ENCODE data around the gene TIAM1.

TIAM1 gene

DNA sequence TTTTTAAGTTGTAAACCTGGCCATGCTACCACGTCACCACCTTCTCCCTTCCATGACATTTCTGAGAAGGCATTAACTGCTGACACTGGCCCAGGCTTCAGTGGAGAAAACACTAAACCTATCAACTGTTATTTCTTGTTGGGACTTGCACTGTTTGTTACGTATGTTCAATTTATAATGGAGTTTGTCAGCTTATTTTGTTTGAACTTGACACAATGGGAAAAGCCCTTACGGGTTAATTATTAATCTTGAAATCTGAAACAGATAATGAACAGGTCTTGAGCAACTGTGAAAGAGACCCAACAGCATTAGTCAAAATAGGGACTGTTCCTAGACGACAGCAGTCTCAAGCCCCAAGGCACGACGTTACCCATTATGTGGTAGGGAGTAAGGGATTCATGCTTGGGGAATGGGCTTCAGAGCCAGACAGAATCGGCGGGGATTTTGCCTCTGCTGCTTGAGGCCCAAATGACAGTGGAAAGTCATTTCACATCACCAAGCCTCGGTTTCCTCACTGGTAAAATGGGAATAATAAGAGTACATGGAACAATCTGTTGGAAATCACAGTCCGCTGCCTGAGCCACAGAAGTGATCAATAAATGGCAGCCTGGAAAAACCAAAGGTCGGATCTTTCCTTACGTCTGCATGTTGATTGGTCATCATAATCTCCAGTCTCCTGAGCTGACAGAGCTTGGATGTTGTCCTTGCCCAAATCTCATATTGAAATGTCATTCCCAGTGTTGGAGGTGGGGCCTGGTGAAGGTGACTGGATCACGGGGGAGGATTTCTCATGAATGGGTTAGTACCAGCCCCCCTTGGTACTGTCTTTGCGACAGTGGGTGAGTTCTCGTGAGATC is 44.5 kb downstream of the TIAM1 start:
- TF ChIP-seq CTCF (IDR thresholded peaks at IDR 0.05; ENCODE audit: poor library complexity, severe bottlenecking) = no peak
- Histone ChIP-seq H3K4me1 (ENCODE audit: insufficient read depth, poor library complexity, severe bottlenecking) (peaks cover 6% of the 10 kb centered on the region), H3K4me3 (ENCODE audit: severe bottlenecking) (no peak overlapping the region), H3K9me3 (ENCODE audit: severe bottlenecking) (no peaks in the 10 kb centered on the region), H3K36me3 (ENCODE audit: low read depth) (no peaks in the 10 kb centered on the region), H3K27ac (ENCODE audit: poor library complexity, severe bottlenecking) (no peak overlapping the region), H3K27me3 (ENCODE audit: insufficient read depth, poor library complexity, severe bottlenecking) (no peaks in the 10 kb centered on the region)
- ATAC-seq (ENCODE audit: low read depth) (no peak), DNase-seq (ENCODE audit: low spot score) (no peak)

- no peak for TF ChIP-seq CTCF (IDR thresholded peaks at IDR 0.05; ENCODE audit: poor library complexity, severe bottlenecking)
- Histone ChIP-seq H3K27ac (ENCODE audit: poor library complexity, severe bottlenecking) (no peak overlapping the region), H3K4me1 (ENCODE audit: insufficient read depth, poor library complexity, severe bottlenecking) (peaks cover 12% of the 10 kb centered on the region), H3K27me3 (ENCODE audit: insufficient read depth, poor library complexity, severe bottlenecking) (no peaks in the 10 kb centered on the region), H3K36me3 (ENCODE audit: low read depth) (no peaks in the 10 kb centered on the region), H3K4me3 (ENCODE audit: severe bottlenecking) (no peak overlapping the region), H3K9me3 (ENCODE audit: severe bottlenecking) (no peaks in the 10 kb centered on the region)
- DNase-seq (ENCODE audit: low spot score) (no peak), ATAC-seq (ENCODE audit: low read depth) (no peak)
Observed at GRCh38 chr21:31298618-31299269, 45.3 kb downstream of the TIAM1 start.

- TF ChIP-seq CTCF (IDR thresholded peaks at IDR 0.05; ENCODE audit: poor library complexity, severe bottlenecking) = no peak
- ATAC-seq (ENCODE audit: low read depth) = no peak
- Histone ChIP-seq H3K4me3 (ENCODE audit: severe bottlenecking) (no peak overlapping the region), H3K27me3 (ENCODE audit: insufficient read depth, poor library complexity, severe bottlenecking) (no peaks in the 10 kb centered on the region), H3K9me3 (ENCODE audit: severe bottlenecking) (no peaks in the 10 kb centered on the region), H3K36me3 (ENCODE audit: low read depth) (no peaks in the 10 kb centered on the region), H3K4me1 (ENCODE audit: insufficient read depth, poor library complexity, severe bottlenecking) (peaks cover 18% of the 10 kb centered on the region), H3K27ac (ENCODE audit: poor library complexity, severe bottlenecking) (no peak overlapping the region)
- no peak for DNase-seq (ENCODE audit: low spot score)
Observed at GRCh38 chr21:31297806-31298205, 46.3 kb downstream of the TIAM1 start.

DNA sequence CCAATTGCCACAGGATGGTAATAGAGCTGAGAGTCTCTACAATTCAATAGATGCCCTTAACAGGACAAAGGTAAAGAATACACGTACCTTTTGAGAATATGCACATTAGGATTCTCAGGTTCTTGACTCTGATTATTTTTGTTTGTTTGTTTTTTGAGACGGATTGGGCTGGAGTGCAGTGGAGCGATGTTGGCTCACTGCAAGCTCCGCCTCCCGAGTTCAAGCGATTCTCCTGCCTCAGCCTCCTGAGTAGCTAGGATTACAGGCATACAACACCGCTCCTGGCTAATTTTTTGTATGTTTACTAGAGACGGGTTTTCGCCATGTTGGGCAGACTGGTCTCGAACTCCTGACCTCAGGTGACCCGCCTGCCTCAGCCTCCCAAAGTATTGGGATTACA is 48.4 kb downstream of the TIAM1 start:
- H3K9me3 ChIP-seq (ENCODE audit: severe bottlenecking) = no peaks in the 10 kb centered on the region
- H3K27me3 ChIP-seq (ENCODE audit: insufficient read depth, poor library complexity, severe bottlenecking) = no peaks in the 10 kb centered on the region
- H3K4me1 ChIP-seq (ENCODE audit: insufficient read depth, poor library complexity, severe bottlenecking) = peaks cover 18% of the 10 kb centered on the region
- no peak overlapping the region for H3K4me3 ChIP-seq (ENCODE audit: severe bottlenecking)
- no peak for TF ChIP-seq CTCF (IDR thresholded peaks at IDR 0.05; ENCODE audit: poor library complexity, severe bottlenecking)
- no peak for DNase-seq (ENCODE audit: low spot score)
- H3K27ac ChIP-seq (ENCODE audit: poor library complexity, severe bottlenecking) = no peak overlapping the region
- ATAC-seq (ENCODE audit: low read depth) = no peak
- H3K36me3 ChIP-seq (ENCODE audit: low read depth) = no peaks in the 10 kb centered on the region

GRCh38 chr21:31294691-31295090 is 49.4 kb downstream of the TIAM1 start:
- no peak for TF ChIP-seq CTCF (IDR thresholded peaks at IDR 0.05; ENCODE audit: poor library complexity, severe bottlenecking)
- Histone ChIP-seq H3K27ac (ENCODE audit: poor library complexity, severe bottlenecking) (peak overlapping the region; percentile 46), H3K36me3 (ENCODE audit: low read depth) (no peaks in the 10 kb centered on the region), H3K27me3 (ENCODE audit: insufficient read depth, poor library complexity, severe bottlenecking) (no peaks in the 10 kb centered on the region), H3K9me3 (ENCODE audit: severe bottlenecking) (no peaks in the 10 kb centered on the region), H3K4me1 (ENCODE audit: insufficient read depth, poor library complexity, severe bottlenecking) (peaks cover 18% of the 10 kb centered on the region), H3K4me3 (ENCODE audit: severe bottlenecking) (no peak overlapping the region)
- DNase-seq (ENCODE audit: low spot score) (no peak), ATAC-seq (ENCODE audit: low read depth) (no peak)

All from RWPE2 (cell line).